Suprapubic skin (tissue), 3 donors: Measurements from ENCODE around the gene GASK1A.

Experiments used
- EP300 ChIP-seq: sonication (generic); formaldehyde crosslinking; IDR thresholded peaks from one replicate; pipeline ENCODE4 v1.6.1; 2017; ENCODE audit warnings: antibody characterized with exemption
- POLR2A ChIP-seq, 2 donors: fragments of 450-650 bp; IDR thresholded peaks; one replicate each; pipeline ENCODE4 v1.6.1; 2017; ENCODE audit warnings: antibody characterized with exemption in 2 of 2, mild to moderate bottlenecking in 2 of 2, moderate library complexity in 2 of 2
- TF ChIP-seq, protein P1 (sequence below), 2 donors: fragments of 200-600 bp in 1 of 2; fragments of 450-650 bp in 1 of 2; sonication (generic) in 1 of 2; IDR thresholded peaks; one replicate each; pipeline ENCODE4 v1.5.1; 2016 to 2019; ENCODE audit warnings: antibody characterized with exemption in 2 of 2, mild to moderate bottlenecking in 1 of 2, moderate library complexity in 1 of 2

DNA sequence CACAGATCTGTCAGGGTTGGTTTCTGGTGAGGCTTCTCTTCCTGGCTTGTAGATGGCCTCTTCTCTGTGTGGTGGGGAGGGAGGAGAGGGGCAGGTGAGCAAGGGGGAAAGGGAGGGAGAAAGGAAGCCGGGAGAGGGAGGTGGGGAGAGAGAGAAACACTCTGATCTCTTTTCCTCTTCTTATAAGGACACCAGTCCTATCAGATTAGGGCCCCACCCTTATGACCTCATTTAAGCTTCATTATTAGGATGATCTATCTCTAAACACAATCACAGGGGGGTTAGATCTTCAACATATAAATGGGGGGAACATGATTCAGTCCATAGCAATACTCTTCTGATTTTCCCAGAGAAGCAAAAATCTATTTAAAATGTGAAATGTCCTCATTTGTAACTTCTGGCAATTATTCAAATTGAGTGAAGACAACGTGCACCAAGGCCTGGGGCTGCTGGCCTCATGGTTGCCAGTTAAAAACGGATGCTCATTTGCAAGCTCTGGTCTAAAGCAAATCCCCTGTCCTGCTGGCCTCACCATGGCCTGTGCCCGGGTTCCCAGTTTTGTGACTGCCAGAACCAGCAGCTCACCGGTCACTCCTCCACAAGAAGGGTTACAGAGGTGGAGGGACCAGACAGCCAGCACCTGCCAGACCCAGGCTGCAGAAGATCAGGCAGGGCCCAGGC lies 118.4 kb downstream of the GASK1A start:
- TF ChIP-seq EP300 (no peak), POLR2A (IDR thresholded peaks at IDR 0.05) (no peak)
- TF ChIP-seq, protein P1, sequence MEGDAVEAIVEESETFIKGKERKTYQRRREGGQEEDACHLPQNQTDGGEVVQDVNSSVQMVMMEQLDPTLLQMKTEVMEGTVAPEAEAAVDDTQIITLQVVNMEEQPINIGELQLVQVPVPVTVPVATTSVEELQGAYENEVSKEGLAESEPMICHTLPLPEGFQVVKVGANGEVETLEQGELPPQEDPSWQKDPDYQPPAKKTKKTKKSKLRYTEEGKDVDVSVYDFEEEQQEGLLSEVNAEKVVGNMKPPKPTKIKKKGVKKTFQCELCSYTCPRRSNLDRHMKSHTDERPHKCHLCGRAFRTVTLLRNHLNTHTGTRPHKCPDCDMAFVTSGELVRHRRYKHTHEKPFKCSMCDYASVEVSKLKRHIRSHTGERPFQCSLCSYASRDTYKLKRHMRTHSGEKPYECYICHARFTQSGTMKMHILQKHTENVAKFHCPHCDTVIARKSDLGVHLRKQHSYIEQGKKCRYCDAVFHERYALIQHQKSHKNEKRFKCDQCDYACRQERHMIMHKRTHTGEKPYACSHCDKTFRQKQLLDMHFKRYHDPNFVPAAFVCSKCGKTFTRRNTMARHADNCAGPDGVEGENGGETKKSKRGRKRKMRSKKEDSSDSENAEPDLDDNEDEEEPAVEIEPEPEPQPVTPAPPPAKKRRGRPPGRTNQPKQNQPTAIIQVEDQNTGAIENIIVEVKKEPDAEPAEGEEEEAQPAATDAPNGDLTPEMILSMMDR (IDR thresholded peaks at IDR 0.05): no peak
